Dedifferentiated amniotic fluid mesenchymal stem cell (primary cell): ENCODE results near the gene C5orf58.

ENCODE experiments used
- DNase-seq: peaks from one replicate; pipeline ENCODE4 v3.0.0-alpha.2; 2016; ENCODE audit errors: extremely low spot score

The C5orf58 gene

GRCh38 chr5:170256571-170256970, 23.8 kb downstream of the C5orf58 start:
- DNase-seq = no peak

GRCh38 chr5:170257370-170257769, 24.6 kb downstream of the C5orf58 start:
- DNase-seq = no peak

- no peak for DNase-seq
Observed at GRCh38 chr5:170261528-170262043, 28.8 kb downstream of the C5orf58 start.

- no peak for DNase-seq
Observed at GRCh38 chr5:170262061-170263045, 29.6 kb downstream of the C5orf58 start.

DNA sequence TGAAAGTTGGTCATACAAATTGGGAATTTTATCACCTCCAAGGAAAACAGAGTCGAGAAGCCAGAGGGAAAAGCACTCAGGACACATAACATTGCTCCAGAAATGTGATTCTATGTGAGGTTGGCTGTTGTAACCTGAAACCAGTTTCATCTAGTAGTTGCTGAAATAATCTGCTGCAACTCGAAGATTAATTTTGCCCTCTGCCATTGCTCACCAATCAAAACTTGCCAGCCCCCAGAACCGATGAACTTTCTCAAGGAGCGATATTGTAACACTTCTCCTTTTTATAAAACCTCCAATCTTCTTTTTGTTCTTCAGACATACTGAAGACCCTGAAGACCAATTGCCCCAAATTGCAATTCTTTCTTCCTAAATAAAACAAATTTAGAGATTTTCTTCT, 31.1 kb downstream of the C5orf58 start:
- no peak for DNase-seq

- no peak for DNase-seq
Observed at GRCh38 chr5:170265522-170265921, 32.7 kb downstream of the C5orf58 start.

DNA sequence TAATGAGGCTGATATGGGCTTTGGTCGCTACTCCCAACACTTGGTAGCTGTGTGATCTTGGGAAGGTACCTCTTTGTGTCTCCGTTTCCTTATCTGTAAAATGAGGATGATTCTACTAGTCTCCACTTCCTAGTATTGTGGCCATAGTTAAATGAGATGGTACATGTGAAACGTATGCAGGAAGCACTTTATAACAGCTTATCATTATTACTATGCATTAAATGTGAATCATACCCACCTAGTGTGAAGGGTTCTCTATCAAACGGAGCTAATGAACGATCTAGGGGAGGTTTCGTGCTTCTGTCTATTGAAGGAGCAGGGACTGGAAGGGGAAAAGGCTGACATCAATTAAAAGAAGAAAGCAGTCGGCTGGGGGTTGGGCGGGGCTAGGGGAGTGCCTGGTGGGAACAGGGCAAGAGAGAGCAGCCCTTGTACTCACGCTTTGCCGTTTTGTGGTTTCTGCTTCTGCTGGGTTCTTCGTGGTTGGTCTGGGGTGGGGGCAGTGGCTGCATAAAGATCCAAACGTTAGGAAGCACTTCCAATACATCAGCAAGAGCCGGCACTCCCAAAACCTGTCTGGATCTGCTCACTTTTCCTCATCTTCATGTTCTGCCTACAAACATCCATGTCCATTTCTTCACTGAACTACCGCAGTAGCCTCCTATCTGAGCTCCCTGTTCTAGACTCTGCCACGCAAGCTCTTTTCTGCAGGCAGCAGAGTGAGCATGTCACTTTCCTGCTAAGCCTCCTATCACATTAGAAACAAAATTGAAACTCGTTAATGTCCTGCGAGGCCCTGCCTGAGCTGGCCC, 34.0 kb downstream of the C5orf58 start:
- DNase-seq = no peak

GRCh38 chr5:170267431-170268152, 34.8 kb downstream of the C5orf58 start:
- peak; percentile 72 for DNase-seq

GRCh38 chr5:170268153-170268689, 35.4 kb downstream of the C5orf58 start:
- DNase-seq = no peak

DNA sequence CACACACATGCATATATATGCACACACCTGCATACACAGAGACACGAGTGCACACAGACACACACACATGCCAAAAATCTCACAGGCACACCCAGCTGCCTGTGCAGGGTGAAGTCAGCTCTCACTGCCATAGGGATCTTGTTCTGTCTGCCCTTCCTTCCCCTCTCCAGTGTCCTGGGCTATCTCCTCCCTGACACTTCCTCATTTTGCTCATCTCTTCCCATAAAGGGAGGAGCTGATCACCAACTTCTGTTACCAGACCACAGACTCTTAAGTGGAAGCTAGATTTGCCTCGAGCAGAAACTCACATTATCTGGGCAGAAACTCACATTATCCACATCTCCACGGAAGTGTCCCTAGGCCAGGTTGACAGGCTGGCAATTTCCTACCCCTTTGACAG, 36.1 kb downstream of the C5orf58 start:
- no peak for DNase-seq

DNA sequence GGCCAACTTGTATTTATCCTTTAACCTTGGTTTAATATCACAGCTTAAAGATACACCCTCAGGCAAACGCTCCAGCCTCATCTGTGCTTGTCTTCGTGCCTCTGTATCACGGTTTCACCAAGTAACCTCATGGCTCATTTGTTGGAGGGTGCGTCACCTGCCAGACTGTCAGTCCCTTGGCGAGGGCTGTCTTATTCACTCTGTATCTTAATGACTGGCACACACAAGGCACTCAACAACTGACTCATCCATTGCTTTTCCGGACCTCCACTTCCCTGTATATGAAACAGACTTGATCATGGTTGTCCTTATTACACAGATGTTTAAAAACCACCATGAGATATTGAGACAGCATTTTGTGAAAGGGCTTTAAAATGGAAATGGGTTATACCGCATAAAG, 36.8 kb downstream of the C5orf58 start:
- DNase-seq = no peak

GRCh38 chr5:170270293-170271069, 37.7 kb downstream of the C5orf58 start:
- DNase-seq = no peak

- no peak for DNase-seq
Observed at GRCh38 chr5:170273968-170274710, 41.4 kb downstream of the C5orf58 start.

- no peak for DNase-seq
Observed at GRCh38 chr5:170275376-170275994, 42.7 kb downstream of the C5orf58 start.

DNA sequence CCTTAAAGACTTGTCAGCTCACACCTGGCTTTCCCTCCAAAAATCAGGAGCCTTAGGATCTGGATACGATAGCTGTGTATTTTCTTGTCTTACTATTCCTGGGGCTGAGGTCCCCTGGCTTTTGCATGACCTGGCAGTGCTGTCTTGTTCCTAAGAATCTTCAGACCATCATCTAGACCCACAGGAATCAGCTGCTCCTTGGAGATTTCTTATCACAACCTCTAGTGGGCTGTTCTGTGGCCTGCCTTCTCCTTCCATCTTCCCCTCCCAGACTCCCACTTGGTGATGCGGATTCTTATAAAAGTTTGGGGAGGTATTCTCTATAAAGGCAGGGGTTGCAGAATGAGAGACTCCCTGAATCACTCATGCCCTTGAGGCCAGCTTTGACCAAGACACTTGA, 43.4 kb downstream of the C5orf58 start:
- DNase-seq = no peak

GRCh38 chr5:170277867-170278281, 45.1 kb downstream of the C5orf58 start:
- DNase-seq = no peak

DNA sequence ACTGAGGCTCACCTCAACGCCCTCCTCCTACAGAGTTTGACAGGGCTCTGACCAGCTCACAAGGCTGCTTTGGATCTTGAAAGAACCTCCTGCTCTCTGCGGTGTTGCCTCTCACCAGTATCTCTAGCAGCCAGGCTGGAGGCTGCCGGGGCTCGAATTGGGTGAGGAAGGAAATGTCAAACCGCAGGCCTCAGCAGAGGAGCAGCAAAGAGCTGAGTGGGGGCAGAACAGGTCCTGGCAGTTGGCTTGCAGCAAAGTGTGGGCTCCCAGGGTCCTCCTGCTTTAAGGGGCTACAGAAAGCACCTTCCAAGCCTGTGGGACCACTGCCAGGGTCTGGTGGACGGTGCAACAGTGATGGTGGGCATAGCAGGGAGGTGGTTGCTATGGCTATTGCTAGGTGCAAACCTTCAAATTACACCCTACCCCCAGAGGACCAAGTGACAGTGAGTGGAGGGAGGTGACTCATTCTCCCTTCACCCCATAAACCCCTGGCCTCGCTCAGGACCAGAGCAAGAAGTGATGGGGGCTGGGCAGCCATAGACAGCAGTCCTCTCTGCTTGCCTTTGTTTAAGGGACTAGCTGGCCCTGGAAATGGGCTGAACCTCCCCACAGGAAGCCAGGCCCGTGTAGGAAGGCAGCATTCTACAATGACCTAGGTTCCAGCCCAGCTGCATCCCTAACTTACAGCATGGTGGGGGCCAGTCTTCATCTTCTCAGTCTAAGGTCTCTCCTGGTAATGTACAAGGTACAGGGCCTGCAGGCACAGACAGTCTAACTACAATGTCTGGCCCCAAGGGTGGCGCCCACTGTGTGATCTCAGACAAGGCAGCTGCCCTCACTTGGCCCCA, 46.0 kb downstream of the C5orf58 start:
- no peak for DNase-seq

GRCh38 chr5:170279459-170279817, 46.7 kb downstream of the C5orf58 start:
- DNase-seq = no peak
